ENCODE measurements around the gene JPT2.

DNA sequence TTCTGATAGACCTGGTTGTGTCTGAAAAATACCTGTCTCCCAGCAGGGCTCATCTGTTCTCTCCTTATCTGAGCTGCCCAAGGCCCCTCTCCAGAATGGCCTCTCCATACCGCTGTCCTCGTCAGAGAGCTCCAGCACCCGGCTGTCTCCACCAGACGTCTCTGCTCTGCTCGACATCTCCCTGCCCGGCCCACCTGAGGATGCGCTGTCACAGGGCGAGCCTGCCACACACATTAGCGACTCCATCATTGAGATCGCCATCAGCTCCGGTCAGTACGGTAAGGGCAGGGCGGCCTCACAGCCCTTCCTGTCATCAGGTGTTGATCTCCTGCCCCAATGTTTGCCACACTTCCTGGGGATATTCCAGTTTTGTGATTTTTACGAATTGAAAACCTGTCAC, 10.2 kb upstream of the JPT2 start:
- TF ChIP-seq RAD21 (IDR thresholded peaks at IDR 0.05; ENCODE audit: low read depth): no peak
- TF ChIP-seq, protein P1, sequence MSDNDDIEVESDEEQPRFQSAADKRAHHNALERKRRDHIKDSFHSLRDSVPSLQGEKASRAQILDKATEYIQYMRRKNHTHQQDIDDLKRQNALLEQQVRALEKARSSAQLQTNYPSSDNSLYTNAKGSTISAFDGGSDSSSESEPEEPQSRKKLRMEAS (IDR thresholded peaks at IDR 0.05): no peak
- TF ChIP-seq, protein P2, sequence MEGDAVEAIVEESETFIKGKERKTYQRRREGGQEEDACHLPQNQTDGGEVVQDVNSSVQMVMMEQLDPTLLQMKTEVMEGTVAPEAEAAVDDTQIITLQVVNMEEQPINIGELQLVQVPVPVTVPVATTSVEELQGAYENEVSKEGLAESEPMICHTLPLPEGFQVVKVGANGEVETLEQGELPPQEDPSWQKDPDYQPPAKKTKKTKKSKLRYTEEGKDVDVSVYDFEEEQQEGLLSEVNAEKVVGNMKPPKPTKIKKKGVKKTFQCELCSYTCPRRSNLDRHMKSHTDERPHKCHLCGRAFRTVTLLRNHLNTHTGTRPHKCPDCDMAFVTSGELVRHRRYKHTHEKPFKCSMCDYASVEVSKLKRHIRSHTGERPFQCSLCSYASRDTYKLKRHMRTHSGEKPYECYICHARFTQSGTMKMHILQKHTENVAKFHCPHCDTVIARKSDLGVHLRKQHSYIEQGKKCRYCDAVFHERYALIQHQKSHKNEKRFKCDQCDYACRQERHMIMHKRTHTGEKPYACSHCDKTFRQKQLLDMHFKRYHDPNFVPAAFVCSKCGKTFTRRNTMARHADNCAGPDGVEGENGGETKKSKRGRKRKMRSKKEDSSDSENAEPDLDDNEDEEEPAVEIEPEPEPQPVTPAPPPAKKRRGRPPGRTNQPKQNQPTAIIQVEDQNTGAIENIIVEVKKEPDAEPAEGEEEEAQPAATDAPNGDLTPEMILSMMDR (IDR thresholded peaks at IDR 0.05 in 2 of 3, conservative IDR thresholded peaks at IDR 0.05 in 1 of 3; ENCODE audit: borderline replicate concordance in 1 of 3, insufficient read depth in 1 of 3, low read depth in 2 of 3, low read length in 2 of 3): no peak
- no peak for TF ChIP-seq POLR2AphosphoS5 (IDR thresholded peaks at IDR 0.05; ENCODE audit: low read depth, low read length)
- no peak for TF ChIP-seq POLR2A (IDR thresholded peaks at IDR 0.05; ENCODE audit: borderline replicate concordance, extremely low read depth, insufficient read depth, insufficient read length)
- TF ChIP-seq, protein P3, sequence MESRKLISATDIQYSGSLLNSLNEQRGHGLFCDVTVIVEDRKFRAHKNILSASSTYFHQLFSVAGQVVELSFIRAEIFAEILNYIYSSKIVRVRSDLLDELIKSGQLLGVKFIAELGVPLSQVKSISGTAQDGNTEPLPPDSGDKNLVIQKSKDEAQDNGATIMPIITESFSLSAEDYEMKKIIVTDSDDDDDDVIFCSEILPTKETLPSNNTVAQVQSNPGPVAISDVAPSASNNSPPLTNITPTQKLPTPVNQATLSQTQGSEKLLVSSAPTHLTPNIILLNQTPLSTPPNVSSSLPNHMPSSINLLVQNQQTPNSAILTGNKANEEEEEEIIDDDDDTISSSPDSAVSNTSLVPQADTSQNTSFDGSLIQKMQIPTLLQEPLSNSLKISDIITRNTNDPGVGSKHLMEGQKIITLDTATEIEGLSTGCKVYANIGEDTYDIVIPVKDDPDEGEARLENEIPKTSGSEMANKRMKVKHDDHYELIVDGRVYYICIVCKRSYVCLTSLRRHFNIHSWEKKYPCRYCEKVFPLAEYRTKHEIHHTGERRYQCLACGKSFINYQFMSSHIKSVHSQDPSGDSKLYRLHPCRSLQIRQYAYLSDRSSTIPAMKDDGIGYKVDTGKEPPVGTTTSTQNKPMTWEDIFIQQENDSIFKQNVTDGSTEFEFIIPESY (IDR thresholded peaks at IDR 0.05; ENCODE audit: extremely low read depth, insufficient replicate concordance, low read length): no peak
- no peak for TF ChIP-seq CEBPB (IDR thresholded peaks at IDR 0.05; ENCODE audit: low read depth)
- TF ChIP-seq SP1 (IDR thresholded peaks at IDR 0.05; ENCODE audit: low read depth): no peak
- no peak for TF ChIP-seq YY1 (IDR thresholded peaks at IDR 0.05; ENCODE audit: extremely low read depth, insufficient replicate concordance, low read depth, low read length)
- TF ChIP-seq ZNF274 (IDR thresholded peaks at IDR 0.05; ENCODE audit: low read depth, low read length): no peak
- no peak for TF ChIP-seq ZFX (IDR thresholded peaks at IDR 0.05)
- TF ChIP-seq, protein P4, sequence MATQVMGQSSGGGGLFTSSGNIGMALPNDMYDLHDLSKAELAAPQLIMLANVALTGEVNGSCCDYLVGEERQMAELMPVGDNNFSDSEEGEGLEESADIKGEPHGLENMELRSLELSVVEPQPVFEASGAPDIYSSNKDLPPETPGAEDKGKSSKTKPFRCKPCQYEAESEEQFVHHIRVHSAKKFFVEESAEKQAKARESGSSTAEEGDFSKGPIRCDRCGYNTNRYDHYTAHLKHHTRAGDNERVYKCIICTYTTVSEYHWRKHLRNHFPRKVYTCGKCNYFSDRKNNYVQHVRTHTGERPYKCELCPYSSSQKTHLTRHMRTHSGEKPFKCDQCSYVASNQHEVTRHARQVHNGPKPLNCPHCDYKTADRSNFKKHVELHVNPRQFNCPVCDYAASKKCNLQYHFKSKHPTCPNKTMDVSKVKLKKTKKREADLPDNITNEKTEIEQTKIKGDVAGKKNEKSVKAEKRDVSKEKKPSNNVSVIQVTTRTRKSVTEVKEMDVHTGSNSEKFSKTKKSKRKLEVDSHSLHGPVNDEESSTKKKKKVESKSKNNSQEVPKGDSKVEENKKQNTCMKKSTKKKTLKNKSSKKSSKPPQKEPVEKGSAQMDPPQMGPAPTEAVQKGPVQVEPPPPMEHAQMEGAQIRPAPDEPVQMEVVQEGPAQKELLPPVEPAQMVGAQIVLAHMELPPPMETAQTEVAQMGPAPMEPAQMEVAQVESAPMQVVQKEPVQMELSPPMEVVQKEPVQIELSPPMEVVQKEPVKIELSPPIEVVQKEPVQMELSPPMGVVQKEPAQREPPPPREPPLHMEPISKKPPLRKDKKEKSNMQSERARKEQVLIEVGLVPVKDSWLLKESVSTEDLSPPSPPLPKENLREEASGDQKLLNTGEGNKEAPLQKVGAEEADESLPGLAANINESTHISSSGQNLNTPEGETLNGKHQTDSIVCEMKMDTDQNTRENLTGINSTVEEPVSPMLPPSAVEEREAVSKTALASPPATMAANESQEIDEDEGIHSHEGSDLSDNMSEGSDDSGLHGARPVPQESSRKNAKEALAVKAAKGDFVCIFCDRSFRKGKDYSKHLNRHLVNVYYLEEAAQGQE (IDR thresholded peaks at IDR 0.05; ENCODE audit: low read depth): no peak
- no peak for TF ChIP-seq EZH2 (IDR thresholded peaks at IDR 0.05)

All from HCT116 (cell line).